DND-41 (cell line): ENCODE results near the gene HOXD4.

ENCODE experiments used
- ATAC-seq: fragments of 200-7000 bp; cut with Tn5 transposase; 3 replicates; pipeline ENCODE4 v1.9.1; 2021; ENCODE audit warnings: low read depth; ENCODE audit not compliant: insufficient read depth
- DNase-seq: peaks from one replicate; pipeline ENCODE4 v3.0.0-alpha.2; 2020
- H2AFZ ChIP-seq: 2 replicates; pipeline ENCODE4 v1.6.0; 2012; ENCODE audit warnings: low read depth, low read length
- H3K27ac ChIP-seq: 2 replicates; pipeline ENCODE4 v1.5.1; 2012; ENCODE audit warnings: low read length, inconsistent platforms
- H3K27me3 ChIP-seq: fragments of 200-600 bp; sonication (generic); 2 replicates; pipeline ENCODE4 v1.6.0; 2012; ENCODE audit warnings: low read length, mild to moderate bottlenecking, inconsistent platforms; ENCODE audit not compliant: insufficient read depth, poor library complexity
- H3K36me3 ChIP-seq: 2 replicates; pipeline ENCODE4 v1.5.1; 2012; ENCODE audit warnings: low read length, inconsistent platforms; ENCODE audit not compliant: insufficient read depth
- H3K4me1 ChIP-seq: 2 replicates; pipeline ENCODE4 v1.5.1; 2012; ENCODE audit warnings: mild to moderate bottlenecking, low read length; ENCODE audit not compliant: insufficient read depth
- H3K4me2 ChIP-seq: 2 replicates; pipeline ENCODE4 v1.6.0; 2012; ENCODE audit warnings: mild to moderate bottlenecking, moderate library complexity, low read length, inconsistent platforms; ENCODE audit not compliant: insufficient read depth
- H3K4me3 ChIP-seq, 2 experiments: fragments of 200-600 bp in 1 of 2; shearing (Covaris generic) in 1 of 2; 2 replicates each; pipeline ENCODE4 v1.5.1; 2012 to 2016; ENCODE audit warnings: inconsistent platforms in 2 of 2, low read length in 2 of 2, mild to moderate bottlenecking in 2 of 2, low read depth in 1 of 2, moderate library complexity in 1 of 2
- H3K79me2 ChIP-seq: 2 replicates; pipeline ENCODE4 v1.6.0; 2012; ENCODE audit warnings: low read length, inconsistent platforms; ENCODE audit not compliant: insufficient read depth
- H3K9ac ChIP-seq: 2 replicates; pipeline ENCODE4 v1.6.0; 2012; ENCODE audit warnings: low read depth, mild to moderate bottlenecking, inconsistent platforms, low read length, moderate library complexity
- H3K9me3 ChIP-seq: 2 replicates; pipeline ENCODE4 v1.5.1; 2012; ENCODE audit warnings: low read length, moderate library complexity, mild to moderate bottlenecking, inconsistent platforms; ENCODE audit not compliant: insufficient read depth, severe bottlenecking
- H4K20me1 ChIP-seq: 2 replicates; pipeline ENCODE4 v1.6.0; 2012; ENCODE audit warnings: low read length; ENCODE audit not compliant: insufficient read depth
- CTCF ChIP-seq: IDR thresholded peaks from 2 replicates; pipeline ENCODE4 v1.5.1; 2012; ENCODE audit warnings: borderline replicate concordance, low read length, moderate library complexity, mild to moderate bottlenecking; ENCODE audit not compliant: poor library complexity, severe bottlenecking; ENCODE audit errors: extremely low read depth
- EZH2 ChIP-seq: IDR thresholded peaks from 3 replicates; pipeline ENCODE4 v1.6.1; 2012; ENCODE audit warnings: borderline replicate concordance, low read depth, mild to moderate bottlenecking, moderate library complexity, low read length, inconsistent platforms; ENCODE audit not compliant: severe bottlenecking

HOXD4 gene

GRCh38 chr2:176156301-176156806, 5.0 kb downstream of the HOXD4 start:
- Histone ChIP-seq H3K9ac (no peak overlapping the region), H3K27ac (no peak overlapping the region), H3K27me3 (peaks cover 4% of the 10 kb centered on the region), H3K79me2 (no peaks in the 10 kb centered on the region), H3K4me2 (no peak overlapping the region), H2AFZ (no peak overlapping the region), H3K36me3 (no peaks in the 10 kb centered on the region), H4K20me1 (no peaks in the 10 kb centered on the region), H3K4me1 (no peaks in the 10 kb centered on the region), H3K4me3 (no peak overlapping the region), H3K9me3 (no peaks in the 10 kb centered on the region)
- DNase-seq = no peak
- no peak for ATAC-seq
- no peak for TF ChIP-seq EZH2
- TF ChIP-seq CTCF = no peak

- Histone ChIP-seq H3K36me3 (no peaks in the 10 kb centered on the region), H3K4me1 (no peaks in the 10 kb centered on the region), H3K27ac (no peak within 1 kb of the TSS), H4K20me1 (no peaks in the 10 kb centered on the region), H3K9me3 (no peaks in the 10 kb centered on the region), H3K27me3 (peaks cover 4% of the 10 kb centered on the region), H3K4me2 (no peak within 1 kb of the TSS), H3K4me3 (no peak within 1 kb of the TSS), H3K79me2 (no peaks in the 10 kb centered on the region), H3K9ac (no peak within 1 kb of the TSS), H2AFZ (no peak within 1 kb of the TSS)
- ATAC-seq (no peak), DNase-seq (no peak)
- TF ChIP-seq EZH2 (no peak), CTCF (no peak)
Measured at GRCh38 chr2:176156807-176157498, 5.6 kb downstream of the HOXD4 start, which contains the start of gene HOXD3. TSS of gene HOXD3 (plus strand) at chr2:176157307. CDS start at chr2:176169115, 11,808 bp downstream.

GRCh38 chr2:176157499-176158185, 6.3 kb downstream of the HOXD4 start:
- Histone ChIP-seq H3K4me1 (no peaks in the 10 kb centered on the region), H3K4me3 (no peak overlapping the region), H3K27ac (no peak overlapping the region), H3K9ac (no peak overlapping the region), H3K9me3 (no peaks in the 10 kb centered on the region), H4K20me1 (no peaks in the 10 kb centered on the region), H3K27me3 (peaks cover 4% of the 10 kb centered on the region), H3K36me3 (no peaks in the 10 kb centered on the region), H3K79me2 (no peaks in the 10 kb centered on the region), H3K4me2 (no peak overlapping the region), H2AFZ (no peak overlapping the region)
- ATAC-seq (no peak), DNase-seq (no peak)
- TF ChIP-seq EZH2 (no peak), CTCF (no peak)
